AG09319 (cell line): ENCODE data around the gene LRRC26.

Experiments
- DNase-seq: peaks from one replicate; pipeline ENCODE4 v3.0.0-alpha.2; 2010; ENCODE audit warnings: low read depth; ENCODE audit errors: extremely low read depth
- CTCF ChIP-seq: IDR thresholded peaks from 2 replicates; pipeline ENCODE4 v1.5.1; 2011; ENCODE audit warnings: low read depth, mild to moderate bottlenecking, inconsistent platforms, low read length, moderate library complexity

LRRC26 gene

GRCh38 chr9:137167747-137168572 lies 1.9 kb downstream of the LRRC26 start:
- no peak for DNase-seq
- TF ChIP-seq CTCF = no peak

- DNase-seq = no peak
- TF ChIP-seq CTCF = no peak
These were observed 2.5 kb downstream of the LRRC26 start for GRCh38 chr9:137167277-137167746.

GRCh38 chr9:137166380-137167229 lies 3.2 kb downstream of the LRRC26 start:
- DNase-seq = no peak
- TF ChIP-seq CTCF = no peak

- no peak for TF ChIP-seq CTCF
- DNase-seq = no peak
These were observed 4.5 kb downstream of the LRRC26 start for GRCh38 chr9:137165250-137165836.

- no peak for DNase-seq
- no peak for TF ChIP-seq CTCF
These were observed 5.2 kb downstream of the LRRC26 start for GRCh38 chr9:137164370-137165249.

- DNase-seq = no peak
- TF ChIP-seq CTCF = no peak
These were observed 6.0 kb downstream of the LRRC26 start for GRCh38 chr9:137163805-137164204.
